Measurements from ENCODE around the gene SDK1. TPM values are rescaled to one million over a fixed set of nuclear protein-coding genes. Genes with fewer than 3 reads are reported as not detected.

SDK1 gene
- total and polyA plus RNA-seq, 2 experiments from 2014 or later, result not detected

DNA sequence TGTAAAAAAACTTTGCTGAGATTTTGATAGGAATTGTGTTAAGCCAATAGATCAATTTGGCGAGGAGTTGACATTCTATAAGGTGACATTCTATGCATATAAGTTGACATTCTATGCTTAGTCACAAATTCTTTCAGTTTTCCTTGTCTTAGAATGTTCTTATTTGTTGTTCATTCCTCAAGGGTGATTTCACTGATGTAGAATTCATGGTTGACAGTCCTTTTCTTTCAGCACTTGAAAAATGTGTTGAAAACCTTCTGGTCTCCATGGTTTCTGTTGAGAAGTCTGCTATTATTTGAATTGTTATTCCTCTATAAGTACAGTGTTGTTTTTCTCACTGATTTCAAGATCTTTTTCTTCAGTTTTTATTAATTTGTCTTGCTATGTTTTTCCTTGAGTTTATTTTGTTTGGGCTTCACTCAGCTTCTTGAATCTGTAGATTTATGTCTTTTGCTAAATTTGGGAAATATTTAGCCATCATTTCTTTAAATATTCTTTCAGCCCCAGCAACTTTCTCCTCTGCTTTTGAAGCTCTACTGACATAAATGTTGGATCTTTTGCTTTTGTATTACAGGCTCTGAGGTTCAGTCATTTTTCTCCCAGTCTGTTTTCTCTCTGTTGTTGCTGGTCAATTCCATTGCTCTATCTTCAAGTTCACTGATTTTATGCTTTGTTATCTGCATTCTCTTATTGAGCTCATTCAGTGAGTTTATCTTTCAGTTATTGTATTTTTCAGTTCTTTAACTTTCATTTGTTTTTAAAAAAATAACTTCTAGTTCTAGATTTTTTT, 154.9 kb downstream of the SDK1 start:
- H3K79me2 ChIP-seq (ENCODE audit: insufficient read depth), result no peaks in the 10 kb centered on the region
- H3F3A ChIP-seq (ENCODE audit: insufficient read depth), result no peaks in the 10 kb centered on the region
- no peak overlapping the region for H3K27ac ChIP-seq
- no peaks in the 10 kb centered on the region for H3K9me3 ChIP-seq (ENCODE audit: low read depth)
- no peaks in the 10 kb centered on the region for H4K20me1 ChIP-seq (ENCODE audit: insufficient read depth)
- no peak overlapping the region for H2AFZ ChIP-seq
- H3K9me2 ChIP-seq (ENCODE audit: insufficient read depth), result no peaks in the 10 kb centered on the region
- in situ Hi-C loops (cut with MboI), result no loop called here
- TF ChIP-seq EZH2 (IDR thresholded peaks at IDR 0.05; ENCODE audit: insufficient read depth, poor library complexity, severe bottlenecking), result no peak
- no peak for TF ChIP-seq EZH2phosphoT487 (IDR thresholded peaks at IDR 0.05; ENCODE audit: insufficient read depth, low read depth)
- no peak overlapping the region for H3K9ac ChIP-seq
- 41 to 48% methylated on average over 1 of the region's 1 CpG for WGBS, 2 experiments (ENCODE audit: low coverage in 1 of 2, low lambda C conversion rate in 2 of 2, missing lambda C conversion rate in 2 of 2)
- no peaks in the 10 kb centered on the region for H3K4me1 ChIP-seq (ENCODE audit: insufficient read depth)
- no peaks in the 10 kb centered on the region for H3K36me3 ChIP-seq (ENCODE audit: low read depth)
- no peaks in the 10 kb centered on the region for H3K27me3 ChIP-seq (replicated peaks; ENCODE audit: insufficient read depth)
- no peak overlapping the region for H3K4me2 ChIP-seq (ENCODE audit: unreplicated experiment)
- no peak for DNase-seq
- no peak overlapping the region for H3K4me3 ChIP-seq

- Histone ChIP-seq H3K4me2 (ENCODE audit: unreplicated experiment) (no peak overlapping the region), H3K9me2 (ENCODE audit: insufficient read depth) (no peaks in the 10 kb centered on the region), H4K20me1 (ENCODE audit: insufficient read depth) (no peaks in the 10 kb centered on the region), H3K9me3 (ENCODE audit: low read depth) (no peaks in the 10 kb centered on the region), H3K9ac (no peak overlapping the region), H3K4me3 (no peak overlapping the region), H3K36me3 (ENCODE audit: low read depth) (no peaks in the 10 kb centered on the region), H3K4me1 (ENCODE audit: insufficient read depth) (no peaks in the 10 kb centered on the region), H3K27ac (no peak overlapping the region), H2AFZ (no peak overlapping the region), H3K27me3 (replicated peaks; ENCODE audit: insufficient read depth) (no peaks in the 10 kb centered on the region), H3F3A (ENCODE audit: insufficient read depth) (no peaks in the 10 kb centered on the region), H3K79me2 (ENCODE audit: insufficient read depth) (no peaks in the 10 kb centered on the region)
- TF ChIP-seq EZH2phosphoT487 (IDR thresholded peaks at IDR 0.05; ENCODE audit: insufficient read depth, low read depth) (no peak), EZH2 (IDR thresholded peaks at IDR 0.05; ENCODE audit: insufficient read depth, poor library complexity, severe bottlenecking) (no peak)
- DNase-seq, result no peak
- in situ Hi-C loops (cut with MboI), result no loop called here
- WGBS, 2 experiments (ENCODE audit: low coverage in 1 of 2, low lambda C conversion rate in 2 of 2, missing lambda C conversion rate in 2 of 2), result 44 to 49% methylated on average over 2 of the region's 2 CpGs
These were observed 158.1 kb downstream of the SDK1 start for GRCh38 chr7:3459111-3459510.

DNA sequence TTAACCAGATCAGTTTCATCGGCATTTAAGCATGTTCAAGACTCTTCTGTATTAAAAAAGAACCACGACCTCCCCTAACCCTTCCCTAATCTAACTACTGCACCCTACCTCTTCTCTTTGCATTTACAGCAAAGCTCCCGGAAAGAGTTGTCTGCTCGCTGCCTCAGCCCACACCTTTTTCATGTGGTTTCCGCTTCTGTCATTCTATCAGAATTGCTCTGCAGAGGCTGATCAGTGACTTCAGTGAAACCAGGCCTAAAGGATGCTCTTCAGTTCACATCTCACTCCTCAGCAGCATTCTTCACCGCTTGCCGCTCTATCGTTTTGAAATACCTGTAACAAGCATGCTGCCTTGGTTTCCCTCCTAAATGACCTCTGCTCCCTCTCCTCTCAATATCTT, 160.9 kb downstream of the SDK1 start:
- Histone ChIP-seq H3K79me2 (ENCODE audit: insufficient read depth) (no peaks in the 10 kb centered on the region), H4K20me1 (ENCODE audit: insufficient read depth) (no peaks in the 10 kb centered on the region), H3K27me3 (replicated peaks; ENCODE audit: insufficient read depth) (no peaks in the 10 kb centered on the region), H3K9ac (no peak overlapping the region), H3F3A (ENCODE audit: insufficient read depth) (no peaks in the 10 kb centered on the region), H3K4me1 (ENCODE audit: insufficient read depth) (no peaks in the 10 kb centered on the region), H3K4me2 (ENCODE audit: unreplicated experiment) (no peak overlapping the region), H2AFZ (no peak overlapping the region), H3K36me3 (ENCODE audit: low read depth) (no peaks in the 10 kb centered on the region), H3K9me3 (ENCODE audit: low read depth) (no peaks in the 10 kb centered on the region), H3K27ac (no peak overlapping the region), H3K4me3 (no peak overlapping the region), H3K9me2 (ENCODE audit: insufficient read depth) (no peaks in the 10 kb centered on the region)
- WGBS, 2 experiments (ENCODE audit: low coverage in 1 of 2, low lambda C conversion rate in 2 of 2, missing lambda C conversion rate in 2 of 2), result 57 to 60% methylated on average over 7 to 8 of the region's 8 CpGs
- in situ Hi-C loops (cut with MboI), result no loop called here
- no peak for DNase-seq
- no peak for TF ChIP-seq EZH2phosphoT487 (IDR thresholded peaks at IDR 0.05; ENCODE audit: insufficient read depth, low read depth)
- TF ChIP-seq EZH2 (IDR thresholded peaks at IDR 0.05; ENCODE audit: insufficient read depth, poor library complexity, severe bottlenecking), result no peak

- WGBS, 2 experiments (ENCODE audit: low coverage in 1 of 2, low lambda C conversion rate in 2 of 2, missing lambda C conversion rate in 2 of 2), result 4% methylated on average over 1 of the region's 1 CpG
These were observed 162.6 kb downstream of the SDK1 start for GRCh38 chr7:3463696-3464095.

More at GRCh38 chr7:3463696-3464095, 162.6 kb downstream of the SDK1 start:
- no peaks in the 10 kb centered on the region for H3K27me3 ChIP-seq (replicated peaks; ENCODE audit: insufficient read depth)
- no peaks in the 10 kb centered on the region for H3K36me3 ChIP-seq (ENCODE audit: low read depth)
- no peak overlapping the region for H3K4me2 ChIP-seq (ENCODE audit: unreplicated experiment)
- H3K79me2 ChIP-seq (ENCODE audit: insufficient read depth), result no peaks in the 10 kb centered on the region
- H3K9me3 ChIP-seq (ENCODE audit: low read depth), result no peaks in the 10 kb centered on the region
- no peak for TF ChIP-seq EZH2 (IDR thresholded peaks at IDR 0.05; ENCODE audit: insufficient read depth, poor library complexity, severe bottlenecking)
- TF ChIP-seq EZH2phosphoT487 (IDR thresholded peaks at IDR 0.05; ENCODE audit: insufficient read depth, low read depth), result no peak
- H3K9ac ChIP-seq, result no peak overlapping the region
- no peaks in the 10 kb centered on the region for H3F3A ChIP-seq (ENCODE audit: insufficient read depth)
- no peak overlapping the region for H3K27ac ChIP-seq
- no peak for DNase-seq
- H3K4me3 ChIP-seq, result no peak overlapping the region
- H3K4me1 ChIP-seq (ENCODE audit: insufficient read depth), result no peaks in the 10 kb centered on the region
- no peaks in the 10 kb centered on the region for H3K9me2 ChIP-seq (ENCODE audit: insufficient read depth)
- no peak overlapping the region for H2AFZ ChIP-seq
- in situ Hi-C loops (cut with MboI), result no loop called here
- no peaks in the 10 kb centered on the region for H4K20me1 ChIP-seq (ENCODE audit: insufficient read depth)

All from GM23248 (cell line).